AG08395 (cell line): ENCODE data around the gene FGF14.

Experiments used
- DNase-seq: peaks from one replicate; pipeline ENCODE4 v3.0.0; 2012; ENCODE audit warnings: mixed read lengths, low spot score

The FGF14 gene

DNA sequence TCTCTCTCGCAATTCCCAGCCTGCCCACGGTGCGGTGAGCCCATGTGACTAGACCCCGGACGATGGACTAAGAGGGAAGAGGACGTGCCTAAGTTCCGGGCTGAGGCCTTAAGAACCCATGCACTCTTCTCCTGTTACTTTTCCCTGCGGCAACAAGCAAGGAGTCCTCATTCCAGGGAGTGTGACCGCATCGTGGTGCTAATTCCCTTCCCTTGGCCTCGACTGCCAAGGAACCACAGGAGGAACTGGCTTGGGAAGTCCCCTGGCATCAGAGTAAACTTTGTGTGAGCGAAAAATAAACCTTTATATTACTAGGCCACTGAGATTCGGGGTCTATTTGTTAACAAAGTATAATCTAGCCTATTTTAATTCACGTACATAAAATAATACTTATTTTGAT, 34.0 kb downstream of the FGF14 start:
- DNase-seq = no peak

GRCh38 chr13:102361113-102361512, 40.7 kb downstream of the FGF14 start:
- DNase-seq = no peak

GRCh38 chr13:102359264-102359663, 42.6 kb downstream of the FGF14 start:
- no peak for DNase-seq

GRCh38 chr13:102355251-102355650, 46.6 kb downstream of the FGF14 start:
- DNase-seq = no peak

- DNase-seq = no peak
Observed at GRCh38 chr13:102354011-102354410, 47.8 kb downstream of the FGF14 start.

DNA sequence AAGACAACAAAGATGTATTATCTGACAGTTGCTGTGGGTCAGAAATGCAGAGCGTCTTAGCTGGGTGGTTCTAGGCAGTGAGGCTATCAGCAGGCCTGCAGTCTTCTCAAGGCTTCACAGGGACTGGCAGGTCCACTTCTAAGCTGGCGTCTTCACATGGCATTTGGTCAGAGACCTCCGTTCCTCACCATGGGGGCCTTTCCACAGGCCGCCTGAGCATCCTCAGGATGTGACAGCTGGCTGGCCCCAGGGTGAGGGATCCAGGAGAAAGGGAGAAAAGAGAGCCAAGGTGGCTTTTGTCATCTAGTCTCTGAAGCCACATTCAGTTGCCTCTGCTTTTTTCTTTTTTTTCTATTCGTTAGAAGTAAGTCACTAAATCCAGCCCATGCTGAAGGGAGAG, 50.3 kb downstream of the FGF14 start:
- no peak for DNase-seq

DNA sequence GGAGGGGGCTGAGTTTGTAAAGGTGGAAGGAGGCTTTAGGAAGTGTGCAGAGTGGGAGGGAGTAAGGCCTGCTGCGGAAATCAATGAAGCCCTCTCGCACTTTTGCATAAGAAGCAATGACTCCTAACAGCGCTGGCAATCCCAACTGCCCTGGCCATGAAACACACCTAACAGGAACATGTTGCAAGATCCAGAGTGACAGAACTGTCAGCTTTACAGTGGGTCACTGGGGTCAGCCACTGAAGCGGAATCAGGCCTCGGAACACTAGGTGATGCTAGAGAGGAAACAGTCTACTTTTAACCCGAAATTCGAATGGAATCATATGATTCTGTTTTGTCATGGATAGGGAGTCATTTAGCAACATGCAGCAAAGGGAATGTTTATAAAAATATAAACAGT, 54.4 kb downstream of the FGF14 start:
- DNase-seq = no peak

DNA sequence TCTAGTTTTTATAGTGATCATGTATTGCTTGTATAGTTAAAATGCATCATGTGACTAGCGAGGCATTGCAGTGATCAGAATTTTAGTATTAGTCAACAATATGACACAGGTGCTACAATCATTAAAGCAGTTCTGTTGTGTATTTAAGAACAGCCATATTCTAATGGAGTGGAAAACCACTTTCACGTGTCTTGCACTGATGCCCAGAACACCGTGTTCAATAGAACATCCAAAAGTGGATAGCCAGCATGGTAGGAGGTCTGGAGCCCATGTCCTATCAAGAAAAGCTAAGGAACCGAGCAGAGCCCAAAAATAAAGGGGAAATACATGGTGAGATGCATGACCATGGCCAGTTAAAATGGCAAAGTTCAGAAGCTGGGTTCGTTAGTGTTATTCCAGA, 55.1 kb downstream of the FGF14 start:
- no peak for DNase-seq

DNA sequence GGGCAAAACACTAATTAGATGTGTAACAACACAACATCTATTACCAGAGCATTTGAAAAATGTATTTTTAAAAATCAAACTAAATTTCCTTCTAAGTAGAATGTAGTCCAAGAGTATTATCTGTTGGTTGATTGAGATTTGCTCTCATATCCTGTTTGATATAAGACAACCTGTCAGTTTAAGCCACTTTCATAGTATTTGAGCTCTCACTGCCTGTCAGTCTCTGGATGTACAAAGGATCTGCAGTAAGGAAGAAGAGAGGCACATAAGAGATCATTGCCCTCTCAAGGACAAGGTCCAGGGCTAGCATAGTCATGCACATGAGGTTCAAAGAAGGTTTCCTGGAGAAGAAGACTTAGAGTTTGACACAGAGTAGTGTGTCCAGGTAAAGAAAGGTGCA, 57.4 kb downstream of the FGF14 start:
- DNase-seq = no peak

DNA sequence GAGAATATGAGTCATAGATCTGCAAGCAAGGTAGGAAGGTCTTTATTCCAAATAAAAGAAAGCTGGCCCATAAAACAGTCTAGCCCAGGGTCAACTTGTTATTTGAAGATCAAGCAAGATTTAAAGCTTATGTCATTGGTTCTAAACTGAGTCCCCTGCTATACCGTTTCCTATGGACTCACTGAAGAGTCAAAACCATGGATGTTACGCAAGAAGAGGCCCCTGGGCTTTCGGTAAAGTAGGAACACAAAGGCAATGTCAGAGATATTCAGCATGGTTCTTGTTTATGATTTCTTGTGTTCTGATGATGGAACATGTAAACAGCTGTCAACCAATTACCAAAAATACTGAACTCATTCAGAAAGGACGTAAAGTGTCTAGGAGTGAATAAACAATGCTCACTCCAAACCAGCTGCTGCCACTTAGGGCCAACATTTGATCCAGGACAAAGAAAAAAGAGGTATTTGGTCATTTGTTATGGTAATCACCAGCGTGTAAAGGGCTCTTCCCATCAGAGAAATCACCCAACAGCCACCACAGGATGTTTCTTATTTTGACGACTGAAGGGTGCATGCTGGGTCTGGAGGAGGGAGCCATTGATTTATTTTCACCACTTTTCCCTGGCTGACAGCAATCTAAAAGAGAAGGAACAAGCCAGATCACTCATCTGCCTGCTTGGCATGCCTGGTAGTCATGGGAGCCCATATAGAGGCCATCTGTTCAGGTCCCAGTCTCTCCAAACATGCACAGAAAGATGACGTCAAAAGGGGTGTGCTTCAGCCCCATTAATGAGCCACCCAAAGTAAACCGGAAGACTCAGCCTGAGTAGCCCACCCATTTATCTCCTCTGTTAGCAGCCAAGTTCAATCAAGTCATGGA, 68.3 kb downstream of the FGF14 start:
- no peak for DNase-seq

- no peak for DNase-seq
Observed at GRCh38 chr13:102328909-102329308, 72.9 kb downstream of the FGF14 start.

GRCh38 chr13:102327119-102327617, 74.7 kb downstream of the FGF14 start:
- DNase-seq = no peak

- DNase-seq = no peak
Observed at GRCh38 chr13:102326381-102327118, 75.3 kb downstream of the FGF14 start.

GRCh38 chr13:102325321-102325720, 76.5 kb downstream of the FGF14 start:
- DNase-seq = no peak

DNA sequence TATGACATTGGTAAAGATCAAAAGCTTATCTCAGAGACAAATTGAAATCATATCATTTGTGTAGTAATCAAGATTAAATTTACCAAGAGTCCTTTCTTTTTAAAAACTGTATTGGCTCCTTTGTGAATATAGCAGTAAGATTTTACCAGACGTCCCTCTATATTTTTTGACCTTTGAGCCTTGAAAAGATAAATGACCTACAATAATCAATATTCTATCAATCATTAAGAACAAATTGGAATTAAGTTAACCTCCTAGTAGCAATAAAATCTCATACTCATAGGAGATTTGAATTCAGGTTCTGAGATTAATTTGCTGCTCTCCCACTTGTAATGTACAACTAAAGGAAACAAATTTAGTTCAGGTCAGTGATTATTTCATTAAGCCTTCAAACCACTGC, 78.3 kb downstream of the FGF14 start:
- DNase-seq = no peak

GRCh38 chr13:102323012-102323411, 78.8 kb downstream of the FGF14 start:
- DNase-seq = no peak

GRCh38 chr13:102322211-102322610, 79.6 kb downstream of the FGF14 start:
- no peak for DNase-seq

DNA sequence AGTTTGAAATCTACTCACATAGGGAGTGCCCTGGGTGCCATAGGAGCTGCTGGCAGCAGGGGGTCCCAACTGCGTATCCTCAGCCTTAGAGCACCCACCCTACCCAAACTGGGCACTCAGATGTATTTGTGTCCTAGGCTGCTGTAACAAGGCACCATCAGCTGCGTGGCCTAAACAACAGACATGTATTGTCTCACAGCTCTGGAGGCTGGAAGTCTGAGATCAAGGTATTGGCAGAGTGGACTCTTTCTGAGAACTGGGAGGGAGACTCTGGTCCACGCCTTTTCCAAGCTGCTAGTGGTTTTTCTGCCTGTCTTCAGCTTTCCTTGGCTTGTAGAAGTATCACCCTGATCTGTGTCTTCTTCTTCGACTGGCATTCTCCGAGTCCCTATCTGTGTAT, 83.6 kb downstream of the FGF14 start:
- DNase-seq = no peak

DNA sequence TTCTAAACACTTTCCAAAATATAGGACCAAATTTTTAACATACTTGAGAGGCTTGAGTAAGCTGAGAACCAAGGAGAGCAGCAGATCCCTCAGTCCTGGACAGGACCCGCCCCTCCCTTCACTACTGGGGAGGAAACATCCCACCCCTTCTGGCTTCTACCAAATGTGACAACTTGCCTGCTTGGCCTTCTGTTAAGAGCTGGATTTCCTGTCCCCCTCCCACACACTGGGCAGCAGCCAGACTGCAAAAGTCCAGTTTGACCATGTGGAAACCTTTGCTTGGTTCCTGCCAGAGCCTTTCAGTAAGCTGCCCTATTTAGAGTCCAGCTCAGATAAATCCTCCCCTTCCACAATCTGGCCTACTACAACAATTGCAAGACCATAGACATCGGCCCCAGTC, 84.3 kb downstream of the FGF14 start:
- no peak for DNase-seq

DNA sequence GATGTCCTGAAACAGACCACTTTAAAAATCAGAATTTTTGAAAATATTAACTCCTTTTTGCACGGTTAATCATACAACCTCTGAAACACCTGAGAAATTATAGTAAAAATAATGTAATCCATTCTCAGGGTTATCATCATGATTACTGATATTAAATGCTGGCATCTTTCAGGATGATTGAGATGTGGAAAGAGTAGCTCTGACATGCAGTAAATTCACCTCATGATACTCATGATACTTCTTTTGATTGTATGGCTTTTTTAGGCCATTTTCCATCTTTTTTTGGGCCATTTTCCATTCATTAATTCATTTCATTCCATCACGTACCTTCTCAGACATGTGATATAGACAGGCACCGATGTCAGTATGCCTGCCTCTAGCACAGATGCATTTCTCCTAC, 85.1 kb downstream of the FGF14 start:
- no peak for DNase-seq

- DNase-seq = no peak
Observed at GRCh38 chr13:102312841-102313240, 89.0 kb downstream of the FGF14 start.

- DNase-seq = no peak
Observed at GRCh38 chr13:102311901-102312300, 89.9 kb downstream of the FGF14 start.

DNA sequence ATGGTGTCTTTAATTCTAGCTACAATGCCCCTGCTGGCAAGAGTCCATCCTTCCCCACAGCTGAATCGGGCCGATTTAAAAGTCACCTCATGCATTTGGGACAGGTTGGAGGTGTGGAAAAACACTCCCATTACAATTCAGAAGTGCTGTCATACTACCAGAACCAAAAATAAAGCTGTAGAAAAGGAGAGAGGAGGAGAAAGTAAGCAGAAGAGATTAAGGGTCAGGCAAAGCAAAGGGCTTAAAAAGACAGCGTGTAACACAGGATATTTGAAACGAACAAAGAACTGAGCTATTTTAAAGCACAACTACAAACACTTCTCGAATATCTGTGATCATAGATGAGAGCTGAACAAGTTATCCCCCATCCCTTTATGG, 90.4 kb downstream of the FGF14 start:
- no peak for DNase-seq
